ENCODE measurements around the gene CELSR1. TPM values are rescaled to one million over a fixed set of nuclear protein-coding genes. Genes with fewer than 3 reads are reported as not detected.

The CELSR1 gene
- total RNA-seq, 1 experiment from 2014 or later = 22.6 TPM

DNA sequence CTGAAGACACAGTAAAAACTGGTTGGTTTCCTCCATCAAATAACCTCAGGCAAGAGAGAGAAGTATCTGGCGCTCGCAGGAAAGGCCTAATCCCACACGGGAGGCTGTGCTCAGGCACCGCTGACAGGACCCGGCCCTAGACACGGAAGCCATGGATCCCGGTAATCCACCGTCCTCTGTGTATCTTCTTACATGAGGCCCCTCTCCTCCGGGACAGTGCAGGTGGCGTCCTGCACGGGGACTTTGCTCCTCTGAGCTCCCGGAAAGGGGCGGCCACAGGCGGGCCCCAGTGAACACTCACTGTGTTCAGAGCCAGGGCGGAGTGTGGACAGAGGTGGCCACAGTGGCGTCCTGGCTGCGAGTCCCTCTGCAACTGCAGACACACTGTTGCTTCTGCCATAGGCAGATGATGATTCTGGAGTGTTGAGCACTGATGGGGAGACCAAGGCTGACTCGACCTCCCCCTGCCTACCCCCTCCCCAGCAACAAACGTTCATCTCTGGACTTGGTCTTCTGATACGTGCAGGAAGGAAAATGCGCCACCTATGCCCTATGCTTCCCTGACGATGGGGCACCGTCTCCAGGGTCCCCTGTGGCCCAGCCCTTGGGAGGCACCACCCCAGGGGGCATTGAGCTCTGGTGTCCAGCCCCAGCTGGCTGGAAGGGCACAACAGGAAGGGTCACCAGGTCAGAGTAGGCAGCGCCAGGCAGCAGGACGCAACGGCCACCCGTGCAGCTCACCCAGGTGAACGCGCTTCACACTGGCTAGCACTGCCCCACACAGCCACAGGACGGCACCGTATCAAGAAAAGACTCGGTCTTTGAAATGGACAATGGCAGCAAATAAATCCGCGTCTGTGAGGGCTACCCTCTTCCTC is 106.2 kb downstream of the CELSR1 start:
- no peaks in the 10 kb centered on the region for H3K79me2 ChIP-seq (ENCODE audit: insufficient read depth, low read length)
- Mint-ChIP-seq H3K27me3 (ENCODE audit: low read depth) (no peaks in the 10 kb centered on the region), H3K27ac (peak overlapping the region in 1 of 3 experiments; percentile 53; a peak in 3 of 7 replicates), H3K9me3 (peaks cover 0 to 1% of the 10 kb centered on the region in 2 experiments; a peak in 1 of 5 replicates), H3K4me3 (no peak overlapping the region), H3K4me1 (peaks cover 2 to 7% of the 10 kb centered on the region in 2 experiments; a peak in 1 of 4 replicates), H3K36me3 (ENCODE audit: insufficient read depth in 1 of 3, low read depth in 3 of 3) (peaks cover 4 to 18% (median 5%) of the 10 kb centered on the region in 3 experiments)
- no peak overlapping the region for H3K4me2 ChIP-seq (ENCODE audit: insufficient read depth, insufficient read length, low read length)
- H2BK15ac ChIP-seq (ENCODE audit: low read depth, low read length) = no peak overlapping the region
- H4K20me1 ChIP-seq (ENCODE audit: control insufficient read depth, insufficient read depth, insufficient read length) = no peaks in the 10 kb centered on the region
- no peak overlapping the region for H4K5ac ChIP-seq (ENCODE audit: insufficient read length, low read depth, low read length)
- H2BK20ac ChIP-seq (ENCODE audit: low read depth, low read length, poor library complexity, severe bottlenecking) = no peak overlapping the region
- no peak overlapping the region for H3K56ac ChIP-seq (ENCODE audit: insufficient read length, low read depth, low read length)
- no peak overlapping the region for H3K18ac ChIP-seq (ENCODE audit: insufficient read length, low read depth, low read length)
- no peaks in the 10 kb centered on the region for H3K27me3 ChIP-seq (ENCODE audit: insufficient read depth, low read length)
- H3K9ac ChIP-seq (ENCODE audit: extremely low read depth, insufficient read length, low read length) = no peak overlapping the region
- H3K9me3 ChIP-seq (ENCODE audit: control insufficient read depth, low read depth, low read length) = no peaks in the 10 kb centered on the region
- H3K4ac ChIP-seq (ENCODE audit: low read depth, low read length) = no peak overlapping the region
- no CpG with 5 or more reads among the region's 34 CpGs for WGBS (ENCODE audit: extremely low coverage, insufficient read length, low lambda C conversion rate)
- no peak for DNase-seq
- no peak overlapping the region for H3K23ac ChIP-seq (ENCODE audit: insufficient read length, low read depth, low read length)
- no peak overlapping the region for H3K27ac ChIP-seq (ENCODE audit: insufficient read length, low read depth, low read length)
- H4K8ac ChIP-seq (replicated peaks; ENCODE audit: insufficient read length, low read depth, low read length) = no peak overlapping the region
- H2BK120ac ChIP-seq (ENCODE audit: low read depth, low read length, poor library complexity, severe bottlenecking) = no peak overlapping the region
- peaks cover 3% of the 10 kb centered on the region for H3K23me2 ChIP-seq (ENCODE audit: insufficient read length, low read depth, low read length, poor library complexity, severe bottlenecking)
- TF ChIP-seq, protein P1, sequence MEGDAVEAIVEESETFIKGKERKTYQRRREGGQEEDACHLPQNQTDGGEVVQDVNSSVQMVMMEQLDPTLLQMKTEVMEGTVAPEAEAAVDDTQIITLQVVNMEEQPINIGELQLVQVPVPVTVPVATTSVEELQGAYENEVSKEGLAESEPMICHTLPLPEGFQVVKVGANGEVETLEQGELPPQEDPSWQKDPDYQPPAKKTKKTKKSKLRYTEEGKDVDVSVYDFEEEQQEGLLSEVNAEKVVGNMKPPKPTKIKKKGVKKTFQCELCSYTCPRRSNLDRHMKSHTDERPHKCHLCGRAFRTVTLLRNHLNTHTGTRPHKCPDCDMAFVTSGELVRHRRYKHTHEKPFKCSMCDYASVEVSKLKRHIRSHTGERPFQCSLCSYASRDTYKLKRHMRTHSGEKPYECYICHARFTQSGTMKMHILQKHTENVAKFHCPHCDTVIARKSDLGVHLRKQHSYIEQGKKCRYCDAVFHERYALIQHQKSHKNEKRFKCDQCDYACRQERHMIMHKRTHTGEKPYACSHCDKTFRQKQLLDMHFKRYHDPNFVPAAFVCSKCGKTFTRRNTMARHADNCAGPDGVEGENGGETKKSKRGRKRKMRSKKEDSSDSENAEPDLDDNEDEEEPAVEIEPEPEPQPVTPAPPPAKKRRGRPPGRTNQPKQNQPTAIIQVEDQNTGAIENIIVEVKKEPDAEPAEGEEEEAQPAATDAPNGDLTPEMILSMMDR (conservative IDR thresholded peaks at IDR 0.05) = no peak
- no peak overlapping the region for H2BK5ac ChIP-seq (ENCODE audit: insufficient read length, low read length)
- H3T11ph ChIP-seq (ENCODE audit: low read length) = no peak overlapping the region
- H3K4me1 ChIP-seq (ENCODE audit: insufficient read depth, low read length) = no peaks in the 10 kb centered on the region
- no peak overlapping the region for H4K91ac ChIP-seq (ENCODE audit: insufficient read length, low read depth, low read length)
- H2BK12ac ChIP-seq (ENCODE audit: insufficient read length, low read depth, low read length) = no peak overlapping the region
- no peak overlapping the region for H2AFZ ChIP-seq (ENCODE audit: low read length)
- H2AK5ac ChIP-seq (ENCODE audit: insufficient read length, low read length) = no peak overlapping the region
- no peaks in the 10 kb centered on the region for H3K79me1 ChIP-seq (ENCODE audit: insufficient read depth, low read depth, low read length, poor library complexity, severe bottlenecking)
- H3K14ac ChIP-seq (ENCODE audit: insufficient read depth, low read length) = no peak overlapping the region; the same call in 1 of the 2 replicates

Data from H9 (cell line).